ENCODE measurements around the gene TBCK.

DNA sequence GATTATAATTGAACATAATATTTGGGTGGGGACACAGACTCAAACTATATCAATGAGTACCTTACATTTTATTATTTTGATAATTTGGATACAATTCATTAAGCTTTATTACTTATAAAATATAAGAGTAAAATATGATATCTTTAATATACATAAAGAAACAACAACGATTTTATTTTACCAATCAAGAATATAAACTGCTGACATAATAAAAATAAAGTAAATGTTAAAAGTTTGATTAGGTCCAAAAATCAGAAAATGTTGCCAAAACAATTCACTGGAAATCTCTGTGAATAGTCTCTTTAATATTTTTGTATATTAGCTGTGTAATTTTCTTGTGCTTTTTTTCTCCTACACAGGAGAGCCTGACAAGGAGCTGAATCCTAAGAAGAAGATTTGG, 31.2 kb upstream of the TBCK start:
- no peak for TF ChIP-seq POLR2A (IDR thresholded peaks at IDR 0.05)
- TF ChIP-seq, protein P1, sequence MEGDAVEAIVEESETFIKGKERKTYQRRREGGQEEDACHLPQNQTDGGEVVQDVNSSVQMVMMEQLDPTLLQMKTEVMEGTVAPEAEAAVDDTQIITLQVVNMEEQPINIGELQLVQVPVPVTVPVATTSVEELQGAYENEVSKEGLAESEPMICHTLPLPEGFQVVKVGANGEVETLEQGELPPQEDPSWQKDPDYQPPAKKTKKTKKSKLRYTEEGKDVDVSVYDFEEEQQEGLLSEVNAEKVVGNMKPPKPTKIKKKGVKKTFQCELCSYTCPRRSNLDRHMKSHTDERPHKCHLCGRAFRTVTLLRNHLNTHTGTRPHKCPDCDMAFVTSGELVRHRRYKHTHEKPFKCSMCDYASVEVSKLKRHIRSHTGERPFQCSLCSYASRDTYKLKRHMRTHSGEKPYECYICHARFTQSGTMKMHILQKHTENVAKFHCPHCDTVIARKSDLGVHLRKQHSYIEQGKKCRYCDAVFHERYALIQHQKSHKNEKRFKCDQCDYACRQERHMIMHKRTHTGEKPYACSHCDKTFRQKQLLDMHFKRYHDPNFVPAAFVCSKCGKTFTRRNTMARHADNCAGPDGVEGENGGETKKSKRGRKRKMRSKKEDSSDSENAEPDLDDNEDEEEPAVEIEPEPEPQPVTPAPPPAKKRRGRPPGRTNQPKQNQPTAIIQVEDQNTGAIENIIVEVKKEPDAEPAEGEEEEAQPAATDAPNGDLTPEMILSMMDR (IDR thresholded peaks at IDR 0.05): no peak
